Peyer's patch (tissue), 4 donors: Measurements from ENCODE around the gene NPVF.

Experiments used
- POLR2A ChIP-seq, 2 donors: fragments of 450-650 bp; IDR thresholded peaks; one replicate each; pipeline ENCODE4 v1.5.1; 2017; ENCODE audit warnings: antibody characterized with exemption in 2 of 2, mild to moderate bottlenecking in 2 of 2, moderate library complexity in 2 of 2
- TF ChIP-seq, protein P1 (sequence below), 6 experiments: fragments of 450-650 bp in 4 of 6; fragments of 200-600 bp in 2 of 6; sonication (generic) in 1 of 6; IDR thresholded peaks; one replicate each; pipeline ENCODE4 v1.5.1; 2017 to 2019; ENCODE audit warnings: antibody characterized with exemption in 6 of 6, mild to moderate bottlenecking in 3 of 6, moderate library complexity in 1 of 6

DNA sequence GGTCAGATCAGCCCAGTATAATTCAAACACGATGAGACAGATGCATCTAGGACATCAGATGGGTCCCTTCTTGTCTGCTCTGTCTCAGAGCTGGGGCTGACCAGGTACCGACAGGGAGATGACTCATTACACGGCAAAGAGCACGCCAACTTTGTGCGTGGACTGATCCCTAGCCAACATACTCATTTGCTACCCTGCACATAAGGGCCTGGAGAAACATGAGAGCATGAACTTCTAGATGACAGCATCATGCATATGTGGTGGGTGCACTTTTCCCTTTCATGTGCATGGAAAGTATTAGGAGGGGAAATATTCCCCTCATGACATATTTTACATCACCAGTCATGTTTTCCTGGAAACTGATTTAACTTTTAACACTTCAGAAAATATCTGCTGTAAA, 35.1 kb upstream of the NPVF start:
- TF ChIP-seq, protein P1, sequence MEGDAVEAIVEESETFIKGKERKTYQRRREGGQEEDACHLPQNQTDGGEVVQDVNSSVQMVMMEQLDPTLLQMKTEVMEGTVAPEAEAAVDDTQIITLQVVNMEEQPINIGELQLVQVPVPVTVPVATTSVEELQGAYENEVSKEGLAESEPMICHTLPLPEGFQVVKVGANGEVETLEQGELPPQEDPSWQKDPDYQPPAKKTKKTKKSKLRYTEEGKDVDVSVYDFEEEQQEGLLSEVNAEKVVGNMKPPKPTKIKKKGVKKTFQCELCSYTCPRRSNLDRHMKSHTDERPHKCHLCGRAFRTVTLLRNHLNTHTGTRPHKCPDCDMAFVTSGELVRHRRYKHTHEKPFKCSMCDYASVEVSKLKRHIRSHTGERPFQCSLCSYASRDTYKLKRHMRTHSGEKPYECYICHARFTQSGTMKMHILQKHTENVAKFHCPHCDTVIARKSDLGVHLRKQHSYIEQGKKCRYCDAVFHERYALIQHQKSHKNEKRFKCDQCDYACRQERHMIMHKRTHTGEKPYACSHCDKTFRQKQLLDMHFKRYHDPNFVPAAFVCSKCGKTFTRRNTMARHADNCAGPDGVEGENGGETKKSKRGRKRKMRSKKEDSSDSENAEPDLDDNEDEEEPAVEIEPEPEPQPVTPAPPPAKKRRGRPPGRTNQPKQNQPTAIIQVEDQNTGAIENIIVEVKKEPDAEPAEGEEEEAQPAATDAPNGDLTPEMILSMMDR (IDR thresholded peaks at IDR 0.05) = no peak
- no peak for TF ChIP-seq POLR2A (IDR thresholded peaks at IDR 0.05)
